Colon (tissue), 2 donors: ENCODE results near the gene KLF1.
"Not testable (repeated sequence)": the region's sequence is repeated elsewhere in the genome, so short reads cannot be mapped to it uniquely, and the experiment has no call there.

Experiments used
- FAIRE-seq: peaks from 2 replicates; lab custom pipeline; 2012; peaks lifted over from hg19 to GRCh38; lab: Jason Lieb, UNC
- donor health status: control.
- donor health status: control.

The KLF1 gene

GRCh38 chr19:12890787-12891552, 4.0 kb upstream of the KLF1 start, which contains the start of gene GCDH:
Gene GCDH (plus strand): TSS chr19:12891160. CDS start chr19:12891305, 145 bp downstream.
- FAIRE-seq: peak; percentile 95

GRCh38 chr19:12890299-12890786, 3.3 kb upstream of the KLF1 start:
- FAIRE-seq: not testable (repeated sequence)

- no peak for FAIRE-seq
Observed at GRCh38 chr19:12888006-12888603, 1.1 kb upstream of the KLF1 start.

GRCh38 chr19:12886651-12886968, 391 bp downstream of the KLF1 start:
- FAIRE-seq: no peak

- no peak for FAIRE-seq
Observed at GRCh38 chr19:12885749-12886650, 1.0 kb downstream of the KLF1 start.

GRCh38 chr19:12884926-12885748, 1.9 kb downstream of the KLF1 start:
- FAIRE-seq: no peak

GRCh38 chr19:12884627-12884925, 2.4 kb downstream of the KLF1 start:
- no peak for FAIRE-seq

- no peak for FAIRE-seq
Observed at GRCh38 chr19:12884202-12884601, 2.8 kb downstream of the KLF1 start.

GRCh38 chr19:12882589-12882988, 4.4 kb downstream of the KLF1 start:
- no peak for FAIRE-seq

GRCh38 chr19:12881172-12881808, 5.7 kb downstream of the KLF1 start, which contains the start of gene DNASE2:
Gene DNASE2 (minus strand): TSS chr19:12881449. CDS start chr19:12881375, 74 bp downstream.
- no peak for FAIRE-seq

- no peak for FAIRE-seq
Observed at GRCh38 chr19:12880551-12881171, 6.3 kb downstream of the KLF1 start.

- no peak for FAIRE-seq
Observed at GRCh38 chr19:12875086-12875485, 11.9 kb downstream of the KLF1 start.

- no peak for FAIRE-seq
Observed at GRCh38 chr19:12873891-12874745, 12.9 kb downstream of the KLF1 start.

GRCh38 chr19:12872941-12873890, 13.8 kb downstream of the KLF1 start:
- no peak for FAIRE-seq

- no peak for FAIRE-seq
Observed at GRCh38 chr19:12872255-12872654, 14.7 kb downstream of the KLF1 start.

- no peak for FAIRE-seq
Observed at GRCh38 chr19:12871681-12872080, 15.3 kb downstream of the KLF1 start.

GRCh38 chr19:12868540-12869112, 18.4 kb downstream of the KLF1 start:
- FAIRE-seq: no peak
